HepG2 (cell line): ENCODE results near the gene DCUN1D4. TPM values are rescaled to one million over a fixed set of nuclear protein-coding genes. Genes with fewer than 3 reads are reported as not detected.

ENCODE experiments used
- AFF4 ChIP-seq: sonication (generic); formaldehyde crosslinking; IDR thresholded peaks from 2 replicates; pipeline ENCODE4 v1.4.0; 2020; ENCODE audit warnings: missing genetic modification reagents
- AHDC1 ChIP-seq: sonication (generic); formaldehyde crosslinking; IDR thresholded peaks from 2 replicates; pipeline ENCODE4 v1.5.1; 2020; ENCODE audit warnings: mild to moderate bottlenecking, missing genetic modification reagents, borderline replicate concordance
- EED ChIP-seq: sonication (generic); formaldehyde crosslinking; IDR thresholded peaks from 2 replicates; pipeline ENCODE4 v1.5.0; 2020; ENCODE audit warnings: mild to moderate bottlenecking, missing genetic modification reagents
- EZH2 ChIP-seq: conservative IDR thresholded peaks from 2 replicates; pipeline ENCODE4 v1.6.1; 2012; ENCODE audit warnings: mild to moderate bottlenecking, low read depth, low read length, moderate library complexity
- FOXJ3 ChIP-seq: sonication (generic); formaldehyde crosslinking; IDR thresholded peaks from 2 replicates; pipeline ENCODE4 v1.4.0; 2020; ENCODE audit warnings: missing genetic modification reagents, mild to moderate bottlenecking, borderline replicate concordance
- KDM5A ChIP-seq: fragments of 200-600 bp; sonication (generic); IDR thresholded peaks from 2 replicates; pipeline ENCODE4 v1.7.0; 2018; ENCODE audit warnings: antibody characterized with exemption, mild to moderate bottlenecking, low read length, borderline replicate concordance
- SNRNP70 ChIP-seq: fragments of 200-400 bp; formaldehyde crosslinking; IDR thresholded peaks from 2 replicates; pipeline ENCODE4 v1.6.1; 2017; ENCODE audit warnings: mild to moderate bottlenecking, low read depth, low read length, moderate library complexity
- TRIM24 ChIP-seq: sonication (generic); formaldehyde crosslinking; IDR thresholded peaks from 2 replicates; pipeline ENCODE4 v1.8.0; 2022; ENCODE audit warnings: mild to moderate bottlenecking, missing genetic modification reagents
- USF2 ChIP-seq, 2 experiments: sonication (generic) in 1 of 2; formaldehyde crosslinking in 1 of 2; IDR thresholded peaks; 2 replicates each; pipeline versions ENCODE4 v1.5.1 to v1.6.1; 2011 to 2020; ENCODE audit warnings: borderline replicate concordance in 1 of 2, low read depth in 1 of 2, low read length in 1 of 2, mild to moderate bottlenecking in 1 of 2, missing genetic modification reagents in 1 of 2, moderate library complexity in 1 of 2
- ZNF580 ChIP-seq: IDR thresholded peaks from 2 replicates; pipeline ENCODE4 v1.6.1; 2016; ENCODE audit warnings: low read depth, borderline replicate concordance
- ZSCAN30 ChIP-seq: sonication (generic); formaldehyde crosslinking; IDR thresholded peaks from 2 replicates; pipeline ENCODE4 v1.5.0; 2020; ENCODE audit warnings: mild to moderate bottlenecking, missing genetic modification reagents
- polyA plus RNA-seq, 8 experiments: library from polyadenylated mRNA; depleted of rRNA in 3 of 8; stranded (reverse) in 7 of 8; unstranded in 1 of 8; fragments of >200 nt; fragmentation: Illumina TruSeq in 4 of 8; extraction: Trizol in 4 of 8; gene quantifications; 2 replicates each; pipeline versions ENCODE4 v1.2.1 to v1.2.3, GENCODE V29; 2011 to 2016; ENCODE audit warnings: low read depth in 4 of 8, missing spikeins in 1 of 8, mixed read lengths in 1 of 8; ENCODE audit not compliant: insufficient read depth in 1 of 8
- total RNA-seq, 5 experiments: library from RNA; depleted of rRNA; stranded (reverse); fragments of >200 nt; fragmentation: Illumina TruSeq; extraction: Trizol; gene quantifications; 2 replicates each; pipeline ENCODE4 v1.2.3, GENCODE V29; 2016; ENCODE audit warnings: low read depth in 1 of 5

DCUN1D4 gene
- total and polyA plus RNA-seq, 2 of the 13 experiments (the other 11 are each of a cell fraction or from before 2014, with no cell fraction given), result 27.9 to 44.4 TPM

GRCh38 chr4:51843309-51844152 is 578 bp downstream of the DCUN1D4 start (continued):
- TF ChIP-seq AFF4 (CRISPR knock-in tag), result no peak
- no peak for TF ChIP-seq EED (CRISPR knock-in tag)
- TF ChIP-seq USF2 (IDR thresholded peaks at IDR 0.05; ENCODE audit: low read depth, low read length), result no peak
- TF ChIP-seq USF2 (CRISPR knock-in tag; IDR thresholded peaks at IDR 0.05; ENCODE audit: borderline replicate concordance), result no peak
- TF ChIP-seq AHDC1 (CRISPR knock-in tag), result no peak
- TF ChIP-seq TRIM24 (CRISPR knock-in tag), result no peak
- TF ChIP-seq FOXJ3 (CRISPR knock-in tag), result no peak
- TF ChIP-seq ZNF580, result no peak
- TF ChIP-seq KDM5A, result 0 out of 2 replicates have a peak, but pooled peaks have one; percentile 8
- peak; percentile 4; the same call in 1 of the 2 replicates for TF ChIP-seq ZSCAN30 (CRISPR knock-in tag)
- TF ChIP-seq SNRNP70, result no peak
- no peak for TF ChIP-seq EZH2
